ENCODE results near the gene CUTA. TPM values are rescaled to one million over a fixed set of nuclear protein-coding genes. Genes with fewer than 3 reads are reported as not detected.

Gene CUTA
- total and polyA plus RNA-seq, 2 of the 13 experiments (the other 11 are each of a cell fraction or from before 2014, with no cell fraction given), result 170 to 180 TPM

- TF ChIP-seq ZBTB42 (CRISPR knock-in tag; IDR thresholded peaks at IDR 0.05), result 0 out of 2 replicates have a peak, but pooled peaks have one; percentile 23
- peak; percentile 89; the same call in 1 of the 2 replicates for TF ChIP-seq ZNF841 (CRISPR knock-in tag; IDR thresholded peaks at IDR 0.05; ENCODE audit: borderline replicate concordance)
- no peak for TF ChIP-seq POLR2G (IDR thresholded peaks at IDR 0.05; ENCODE audit: low read depth, low read length)
- no peak for TF ChIP-seq TEF (CRISPR knock-in tag; IDR thresholded peaks at IDR 0.05)
- TF ChIP-seq ZNF782 (CRISPR knock-in tag; IDR thresholded peaks at IDR 0.05; ENCODE audit: borderline replicate concordance), result no peak
- no peak for TF ChIP-seq TRAFD1 (CRISPR knock-in tag; IDR thresholded peaks at IDR 0.05; ENCODE audit: borderline replicate concordance)
- TF ChIP-seq IRF1 (CRISPR knock-in tag; IDR thresholded peaks at IDR 0.05; ENCODE audit: low read depth), result no peak
- 0 out of 2 replicates have a peak, but pooled peaks have one; percentile 21 for TF ChIP-seq ZNF792 (CRISPR knock-in tag; IDR thresholded peaks at IDR 0.05)
- no peak for TF ChIP-seq PAXIP1 (CRISPR knock-in tag; conservative IDR thresholded peaks at IDR 0.05)
- 0 out of 2 replicates have a peak, but pooled peaks have one; percentile 28 for TF ChIP-seq ZNF343 (CRISPR knock-in tag; IDR thresholded peaks at IDR 0.05)
- TF ChIP-seq ARID4A (CRISPR knock-in tag; IDR thresholded peaks at IDR 0.05; ENCODE audit: borderline replicate concordance), result peak; percentile 74
- 0 out of 2 replicates have a peak, but pooled peaks have one; percentile 18 for TF ChIP-seq ZIK1 (CRISPR knock-in tag; IDR thresholded peaks at IDR 0.05; ENCODE audit: borderline replicate concordance, low read depth)
- peak; percentile 56; the same call in 1 of the 2 replicates for TF ChIP-seq KDM5A (IDR thresholded peaks at IDR 0.05; ENCODE audit: borderline replicate concordance, low read length)
- peak; percentile 33; the same call in 1 of the 2 replicates for TF ChIP-seq ZNF768 (CRISPR knock-in tag; IDR thresholded peaks at IDR 0.05)
- TF ChIP-seq ZSCAN5A (CRISPR knock-in tag; IDR thresholded peaks at IDR 0.05; ENCODE audit: borderline replicate concordance), result peak; percentile 34; the same call in 1 of the 2 replicates
Measured at GRCh38 chr6:33391922-33392594, 25.8 kb downstream of the CUTA start (continued).

All from HepG2 (cell line).